ENCODE results near the gene LIX1L.

DNA sequence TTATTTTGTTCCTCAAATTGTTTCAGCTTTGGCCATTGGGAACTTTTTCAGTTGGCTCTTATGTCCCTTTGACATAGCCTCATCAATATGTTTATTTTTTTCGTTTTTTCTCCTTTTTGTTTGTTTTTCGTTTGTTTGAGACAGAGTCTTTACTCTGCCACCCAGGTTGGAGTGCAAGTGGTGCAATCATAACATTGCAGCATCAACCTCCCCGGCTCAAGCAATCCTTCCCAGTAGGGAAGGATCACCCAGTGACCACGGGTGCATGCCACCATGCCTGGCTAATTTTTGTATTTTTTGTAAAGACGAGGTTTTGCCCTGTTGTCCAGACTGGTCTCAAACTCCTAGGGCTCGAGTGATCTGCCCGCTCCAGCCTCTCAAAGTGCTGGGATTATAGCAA is 14.8 kb upstream of the LIX1L start:
- TF ChIP-seq POLR2AphosphoS5 (IDR thresholded peaks at IDR 0.05; ENCODE audit: low read depth, low read length) (no peak), SIN3A (IDR thresholded peaks at IDR 0.05; ENCODE audit: borderline replicate concordance, insufficient read depth, low read length) (no peak), REST (IDR thresholded peaks at IDR 0.05; ENCODE audit: insufficient read depth in 1 of 2, low read depth in 2 of 2, low read length in 2 of 2) (no peak), TAF1 (IDR thresholded peaks at IDR 0.05; ENCODE audit: borderline replicate concordance, insufficient read depth, low read length) (no peak), FOXP2 (optimal IDR thresholded peaks at IDR 0.05; ENCODE audit: borderline replicate concordance, extremely low read depth, extremely low read length, insufficient read depth) (no peak)

Data from PFSK-1 (cell line).